SH-SY5Y (cell line): ENCODE measurements around the gene FIGNL1.

Experiments used
- GATA2 ChIP-seq: IDR thresholded peaks from 2 replicates; pipeline ENCODE4 v1.6.1; 2011; ENCODE audit warnings: mild to moderate bottlenecking, low read depth, low read length
- GATA3 ChIP-seq: IDR thresholded peaks from 2 replicates; pipeline ENCODE4 v1.6.1; 2011; ENCODE audit warnings: low read depth, mild to moderate bottlenecking, low read length, moderate library complexity

DNA sequence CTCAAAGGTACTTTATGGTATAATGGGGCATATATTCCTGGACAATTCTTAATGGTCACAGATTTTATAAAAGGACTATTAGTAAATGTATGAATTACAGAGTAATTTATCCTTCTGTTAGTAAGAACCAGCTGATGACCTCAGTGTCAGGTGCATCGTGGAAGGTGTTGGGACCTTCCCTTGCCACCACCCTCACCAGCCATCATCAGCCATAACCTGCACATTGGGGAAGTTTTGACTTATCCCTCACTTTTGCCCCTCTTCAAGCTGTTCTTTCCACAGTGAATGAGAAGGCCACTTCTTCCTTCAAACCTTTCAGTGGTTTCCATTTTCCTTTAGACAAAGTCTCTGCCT is 52.2 kb downstream of the FIGNL1 start:
- TF ChIP-seq GATA3 (no peak), GATA2 (no peak)
